ENCODE measurements around the gene CTTNBP2. TPM values are rescaled to one million over a fixed set of nuclear protein-coding genes. Genes with fewer than 3 reads are reported as not detected.

Gene CTTNBP2
- total RNA-seq, 2 donors from 2014 or later, result 5.7 to 8.3 TPM

GRCh38 chr7:117705630-117706029 lies 167.6 kb downstream of the CTTNBP2 start:
- no peak overlapping the region for H3K4me3 ChIP-seq
- WGBS, result 77% methylated on average over 4 of the region's 4 CpGs
- H3K27ac ChIP-seq, result no peak overlapping the region
- H3K36me3 ChIP-seq, result no peaks in the 10 kb centered on the region
- H3K9me3 ChIP-seq, result no peaks in the 10 kb centered on the region
- DNase-seq (ENCODE audit: low spot score), result no peak
- H3K27me3 ChIP-seq (replicated peaks; ENCODE audit: insufficient read depth), result no peaks in the 10 kb centered on the region
- TF ChIP-seq POLR2AphosphoS5 (IDR thresholded peaks at IDR 0.05) (no peak), POLR2A (IDR thresholded peaks at IDR 0.05) (no peak)
- TF ChIP-seq, protein P1, sequence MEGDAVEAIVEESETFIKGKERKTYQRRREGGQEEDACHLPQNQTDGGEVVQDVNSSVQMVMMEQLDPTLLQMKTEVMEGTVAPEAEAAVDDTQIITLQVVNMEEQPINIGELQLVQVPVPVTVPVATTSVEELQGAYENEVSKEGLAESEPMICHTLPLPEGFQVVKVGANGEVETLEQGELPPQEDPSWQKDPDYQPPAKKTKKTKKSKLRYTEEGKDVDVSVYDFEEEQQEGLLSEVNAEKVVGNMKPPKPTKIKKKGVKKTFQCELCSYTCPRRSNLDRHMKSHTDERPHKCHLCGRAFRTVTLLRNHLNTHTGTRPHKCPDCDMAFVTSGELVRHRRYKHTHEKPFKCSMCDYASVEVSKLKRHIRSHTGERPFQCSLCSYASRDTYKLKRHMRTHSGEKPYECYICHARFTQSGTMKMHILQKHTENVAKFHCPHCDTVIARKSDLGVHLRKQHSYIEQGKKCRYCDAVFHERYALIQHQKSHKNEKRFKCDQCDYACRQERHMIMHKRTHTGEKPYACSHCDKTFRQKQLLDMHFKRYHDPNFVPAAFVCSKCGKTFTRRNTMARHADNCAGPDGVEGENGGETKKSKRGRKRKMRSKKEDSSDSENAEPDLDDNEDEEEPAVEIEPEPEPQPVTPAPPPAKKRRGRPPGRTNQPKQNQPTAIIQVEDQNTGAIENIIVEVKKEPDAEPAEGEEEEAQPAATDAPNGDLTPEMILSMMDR (IDR thresholded peaks at IDR 0.05), result no peak
- H3K4me1 ChIP-seq (replicated peaks), result no peaks in the 10 kb centered on the region
- intact Hi-C loops (cut with DNase I), result no loop called here

- intact Hi-C loops (cut with DNase I), result no loop called here
- H3K4me1 ChIP-seq (replicated peaks), result no peaks in the 10 kb centered on the region
- H3K36me3 ChIP-seq, result no peaks in the 10 kb centered on the region
- no peak for DNase-seq (ENCODE audit: low spot score)
- TF ChIP-seq, protein P1 (IDR thresholded peaks at IDR 0.05), result no peak
- TF ChIP-seq POLR2AphosphoS5 (IDR thresholded peaks at IDR 0.05) (no peak), POLR2A (IDR thresholded peaks at IDR 0.05) (no peak)
- no peaks in the 10 kb centered on the region for H3K27me3 ChIP-seq (replicated peaks; ENCODE audit: insufficient read depth)
- no peak overlapping the region for H3K4me3 ChIP-seq
- no peaks in the 10 kb centered on the region for H3K9me3 ChIP-seq
- no peak overlapping the region for H3K27ac ChIP-seq
- 64% methylated on average over 3 of the region's 3 CpGs for WGBS
These were observed 169.2 kb downstream of the CTTNBP2 start for GRCh38 chr7:117704063-117704462.

DNA sequence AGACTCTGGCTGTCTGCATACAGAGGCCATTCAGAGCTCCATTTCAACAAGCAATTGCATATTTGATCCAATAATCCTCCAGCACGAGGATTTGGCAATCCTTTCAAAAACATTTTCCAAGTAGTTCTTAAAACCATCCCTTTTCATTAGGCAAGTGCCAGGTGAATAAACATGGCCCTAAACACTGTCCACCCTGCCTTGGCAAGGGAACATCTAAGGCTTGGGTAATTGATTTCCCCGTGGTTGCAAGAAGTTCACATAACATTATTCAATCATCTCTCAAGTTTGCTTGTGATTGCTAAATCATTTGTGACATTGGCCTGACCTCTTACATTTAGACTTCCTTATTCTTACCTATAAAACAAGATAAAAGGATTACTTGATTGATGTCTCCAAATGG lies 175.2 kb downstream of the CTTNBP2 start:
- H3K36me3 ChIP-seq, result no peaks in the 10 kb centered on the region
- H3K27ac ChIP-seq, result no peak overlapping the region
- TF ChIP-seq POLR2A (IDR thresholded peaks at IDR 0.05) (no peak), POLR2AphosphoS5 (IDR thresholded peaks at IDR 0.05) (no peak)
- TF ChIP-seq, protein P1 (IDR thresholded peaks at IDR 0.05), result no peak
- H3K9me3 ChIP-seq, result no peaks in the 10 kb centered on the region
- DNase-seq (ENCODE audit: low spot score), result no peak
- H3K27me3 ChIP-seq (replicated peaks; ENCODE audit: insufficient read depth), result no peaks in the 10 kb centered on the region
- H3K4me3 ChIP-seq, result no peak overlapping the region
- WGBS, result 23% methylated on average over 2 of the region's 2 CpGs
- intact Hi-C loops (cut with DNase I), result no loop called here
- H3K4me1 ChIP-seq (replicated peaks), result no peaks in the 10 kb centered on the region

DNA sequence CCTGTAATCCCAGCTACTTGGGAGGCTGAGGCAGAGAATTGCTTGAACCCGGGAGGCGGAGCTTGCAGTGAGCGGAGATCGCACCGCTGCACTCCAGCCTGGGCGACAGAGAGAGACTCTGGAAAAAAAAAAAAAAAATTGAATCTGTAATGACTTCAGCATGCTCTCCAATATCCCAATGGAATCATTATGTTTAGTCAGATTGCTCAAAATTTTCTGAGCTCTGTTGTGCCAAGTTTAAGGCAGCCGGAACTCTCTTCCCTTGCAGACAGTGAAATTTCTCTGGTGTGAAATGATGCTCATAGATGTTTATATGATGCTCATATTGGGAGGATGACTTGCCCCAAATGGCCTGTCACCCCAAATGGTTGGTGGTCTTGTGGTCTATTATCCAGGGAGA lies 180.9 kb downstream of the CTTNBP2 start:
- TF ChIP-seq POLR2AphosphoS5 (IDR thresholded peaks at IDR 0.05) (no peak), POLR2A (IDR thresholded peaks at IDR 0.05) (no peak)
- TF ChIP-seq, protein P1 (IDR thresholded peaks at IDR 0.05), result no peak
- H3K36me3 ChIP-seq, result no peaks in the 10 kb centered on the region
- H3K27ac ChIP-seq, result no peak overlapping the region
- H3K9me3 ChIP-seq, result no peaks in the 10 kb centered on the region
- WGBS, result 96% methylated on average over 7 of the region's 7 CpGs
- no peaks in the 10 kb centered on the region for H3K27me3 ChIP-seq (replicated peaks; ENCODE audit: insufficient read depth)
- no peak overlapping the region for H3K4me3 ChIP-seq
- H3K4me1 ChIP-seq (replicated peaks), result no peaks in the 10 kb centered on the region
- intact Hi-C loops (cut with DNase I), result no loop called here
- no peak for DNase-seq (ENCODE audit: low spot score)

- Histone ChIP-seq H3K36me3 (no peaks in the 10 kb centered on the region), H3K4me1 (replicated peaks) (no peaks in the 10 kb centered on the region), H3K9me3 (no peaks in the 10 kb centered on the region), H3K27me3 (replicated peaks; ENCODE audit: insufficient read depth) (no peaks in the 10 kb centered on the region), H3K4me3 (no peak overlapping the region), H3K27ac (no peak overlapping the region)
- 94% methylated on average over 3 of the region's 3 CpGs for WGBS
- TF ChIP-seq POLR2AphosphoS5 (IDR thresholded peaks at IDR 0.05) (no peak), POLR2A (IDR thresholded peaks at IDR 0.05) (no peak)
- TF ChIP-seq, protein P1 (IDR thresholded peaks at IDR 0.05), result no peak
- intact Hi-C loops (cut with DNase I), result no loop called here
- no peak for DNase-seq (ENCODE audit: low spot score)
These were observed 183.1 kb downstream of the CTTNBP2 start for GRCh38 chr7:117690147-117690546.

All from prostate gland (tissue), 2 donors.